ENCODE measurements around the gene ATP8A1.

Gene ATP8A1

DNA sequence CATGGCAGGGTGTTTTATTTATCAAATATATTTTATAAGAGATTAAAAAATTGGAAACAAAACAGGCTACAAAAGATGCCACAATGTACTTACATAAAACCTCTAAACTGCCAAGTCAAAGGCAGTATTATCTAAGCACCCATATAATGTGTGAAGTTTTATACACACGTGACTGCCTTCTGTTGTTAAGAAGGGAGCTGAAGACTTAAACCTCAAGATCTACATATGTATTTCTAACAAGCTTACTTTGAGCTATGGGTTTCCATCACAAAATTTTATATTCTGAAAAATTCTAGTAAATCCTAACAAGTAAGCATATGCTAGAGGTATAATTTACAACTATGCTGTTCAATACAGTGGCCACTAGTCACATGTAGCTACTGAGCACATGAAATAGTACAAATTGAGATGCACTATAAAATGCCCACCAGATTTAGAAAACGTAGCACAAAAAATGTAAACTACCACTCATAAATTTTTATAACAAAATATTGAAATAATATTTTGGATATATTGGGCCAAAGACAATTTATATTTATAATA lies 9.8 kb downstream of the ATP8A1 start:
- DNase-seq = no peak

DNA sequence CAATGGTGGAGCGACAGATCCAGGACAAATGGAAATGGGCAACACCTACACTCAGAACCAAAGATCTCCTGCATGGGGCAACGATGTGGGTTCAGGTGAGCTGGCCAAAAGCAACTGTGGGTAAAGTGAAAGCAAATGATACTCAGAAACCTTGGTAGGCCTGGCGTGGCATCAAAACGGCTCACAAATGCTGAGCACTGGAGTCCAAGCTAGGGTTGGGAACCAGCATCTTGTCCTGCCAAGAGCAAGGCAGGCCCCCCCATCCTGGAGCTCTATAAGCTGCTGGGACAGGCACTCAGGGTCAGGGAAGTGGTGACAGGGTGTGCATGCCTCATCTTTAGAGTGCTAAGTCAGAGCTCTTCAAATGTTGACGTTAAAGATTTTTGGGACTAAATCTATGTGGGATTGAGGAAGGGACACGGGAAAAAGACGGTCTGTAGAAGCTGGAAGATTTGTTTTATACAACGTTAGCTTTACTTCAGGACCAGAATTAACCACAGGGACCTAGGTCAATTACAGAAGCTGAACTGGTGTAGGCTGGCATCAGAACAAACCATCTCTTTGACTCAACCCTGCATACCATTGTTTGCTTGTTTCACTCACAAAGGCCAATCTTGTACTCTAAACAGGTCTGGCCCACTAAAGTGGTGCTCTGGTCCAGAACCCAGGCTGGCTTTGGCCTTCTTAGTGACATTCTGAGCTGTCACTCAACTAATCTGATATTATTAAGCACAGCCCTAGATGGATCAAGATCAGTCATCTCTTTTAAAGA lies 10.7 kb downstream of the ATP8A1 start:
- DNase-seq = no peak

DNA sequence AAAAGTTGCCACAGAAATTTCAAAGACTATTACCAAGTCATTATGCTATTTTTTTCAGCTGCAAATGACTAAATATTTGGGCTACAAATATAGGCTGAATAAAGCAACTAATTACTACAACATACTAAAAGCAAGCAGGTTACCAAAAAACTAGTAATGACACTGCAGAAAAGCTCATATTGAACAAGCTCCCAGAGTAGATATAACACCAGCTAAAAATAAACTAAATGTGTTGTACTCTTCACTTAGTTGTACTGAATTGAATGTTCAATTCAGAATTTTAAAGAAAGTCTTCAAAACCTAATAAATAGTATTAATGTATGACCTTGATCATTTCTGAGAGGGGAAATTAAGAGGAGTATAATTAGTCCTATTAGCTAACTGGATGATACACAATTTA lies 12.0 kb downstream of the ATP8A1 start:
- DNase-seq = no peak

DNA sequence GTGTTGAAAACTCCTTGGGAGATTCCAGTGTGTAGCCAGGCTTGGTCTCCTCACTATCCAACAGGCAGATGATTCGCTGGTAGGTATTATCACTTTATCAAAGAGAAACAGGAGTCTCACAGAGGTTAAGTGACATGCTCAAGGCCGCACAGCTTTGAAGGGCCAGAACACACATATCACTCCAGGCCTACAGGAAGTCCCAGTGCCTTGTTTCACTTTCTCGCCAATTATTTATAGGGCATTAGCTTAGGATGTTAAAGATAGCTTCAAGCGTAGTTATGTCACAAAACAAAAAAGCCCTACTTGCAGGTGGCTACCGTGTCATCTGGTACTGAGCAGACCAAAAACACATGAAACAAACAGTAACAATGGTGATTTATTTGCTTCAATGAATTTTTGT lies 13.2 kb downstream of the ATP8A1 start:
- DNase-seq = no peak

DNA sequence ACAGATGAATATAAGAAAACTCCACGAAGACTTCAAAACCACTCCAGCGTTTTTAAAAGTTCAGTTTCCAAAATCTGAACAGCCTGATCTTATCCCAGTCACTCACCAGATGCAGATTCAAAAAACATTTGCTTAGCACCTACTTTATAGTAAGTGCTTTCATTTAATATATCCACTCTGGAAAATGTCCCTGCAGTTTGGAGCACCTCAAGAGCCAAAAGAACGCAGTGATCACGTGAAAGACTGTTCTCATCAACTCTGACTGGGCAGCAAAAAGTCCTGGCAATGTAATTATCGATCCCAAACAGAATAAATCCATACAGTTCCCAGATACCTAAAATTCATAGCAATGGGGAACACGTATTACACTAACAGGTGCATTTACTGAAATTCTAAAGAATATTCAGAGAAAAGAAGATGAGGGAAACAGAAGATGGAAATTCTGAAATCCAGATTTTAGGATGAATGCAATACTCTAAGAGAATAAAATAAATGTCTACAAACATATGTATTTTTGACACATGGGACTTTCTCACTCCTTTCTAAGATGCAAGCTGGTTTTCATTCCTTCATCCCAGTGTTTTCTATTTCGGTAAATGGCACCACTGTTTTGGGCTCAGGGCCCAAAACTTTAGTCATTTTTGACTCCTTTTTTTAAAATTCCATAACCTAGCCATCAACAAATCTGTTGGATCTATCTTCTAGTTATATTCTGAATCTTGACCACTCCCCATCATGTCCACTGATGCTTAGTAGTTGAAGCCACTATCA lies 13.9 kb downstream of the ATP8A1 start:
- no peak for DNase-seq

DNA sequence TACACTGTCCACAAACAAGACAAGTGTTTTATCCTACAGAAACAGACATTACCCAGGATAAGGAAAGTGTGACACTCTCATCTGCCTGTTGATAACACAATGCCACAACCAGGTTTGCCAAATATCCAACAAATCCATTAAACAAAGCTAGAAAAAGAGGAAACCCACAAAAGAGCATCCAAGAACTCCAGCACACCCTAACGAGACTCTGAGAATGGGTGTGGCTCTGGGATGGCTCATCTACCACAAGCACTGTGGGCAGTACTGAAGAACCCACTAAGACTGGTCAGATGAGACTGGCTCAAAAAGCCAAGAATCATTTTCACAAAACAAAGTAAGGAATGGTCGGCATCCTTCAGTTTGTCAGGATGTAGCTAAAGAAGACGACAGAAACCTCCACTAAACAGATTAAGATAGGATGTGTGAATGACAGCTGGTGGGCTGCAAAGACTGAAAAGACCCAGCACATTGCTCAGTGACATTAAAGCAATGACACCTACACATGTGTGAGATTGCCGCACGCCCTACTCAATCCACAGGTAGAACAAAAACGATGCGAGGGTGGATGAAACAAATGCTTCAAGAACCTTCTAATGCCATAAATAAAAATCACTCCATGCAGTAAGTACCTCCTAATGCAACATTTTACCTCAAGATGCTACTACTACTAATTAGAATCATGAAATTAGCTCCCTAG lies 14.7 kb downstream of the ATP8A1 start:
- DNase-seq = peak; percentile 23

DNA sequence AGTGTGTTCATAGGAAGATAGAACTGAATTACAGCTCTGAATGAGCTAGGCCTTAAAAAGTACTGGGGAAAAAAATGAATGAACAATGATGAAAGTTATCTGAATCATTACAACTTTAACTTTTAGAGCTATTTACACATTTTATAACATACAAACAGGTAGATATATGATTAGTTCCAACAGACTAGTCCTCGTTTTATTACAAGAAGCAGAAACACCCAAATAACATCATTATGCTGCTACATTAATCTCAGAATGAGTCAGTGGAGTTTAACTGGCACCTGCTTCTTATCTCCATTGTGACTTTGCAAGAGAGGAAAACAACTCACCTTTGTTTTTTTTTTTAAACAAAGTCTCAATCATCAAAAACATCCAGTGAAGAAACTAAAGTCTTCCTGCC lies 15.2 kb downstream of the ATP8A1 start:
- DNase-seq = no peak

DNA sequence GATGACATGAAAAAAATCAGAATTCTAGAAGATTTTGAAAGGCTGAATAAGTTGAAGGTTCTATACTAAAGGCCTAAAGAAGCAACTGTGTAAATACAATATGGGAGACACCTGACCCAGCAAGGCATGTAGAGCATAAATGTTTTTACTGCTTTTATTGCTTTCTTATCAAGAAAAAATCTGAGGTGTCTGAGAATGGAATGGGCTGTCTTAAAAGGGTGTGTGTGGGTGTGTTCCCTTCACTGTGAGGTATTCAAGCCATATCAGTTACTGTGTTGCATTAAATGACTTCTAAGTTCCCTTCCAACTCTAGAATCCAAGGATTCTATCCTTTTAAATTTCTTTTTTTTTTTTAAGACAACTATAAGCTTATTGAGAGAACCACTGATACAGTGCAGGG lies 15.7 kb downstream of the ATP8A1 start:
- DNase-seq = no peak

DNA sequence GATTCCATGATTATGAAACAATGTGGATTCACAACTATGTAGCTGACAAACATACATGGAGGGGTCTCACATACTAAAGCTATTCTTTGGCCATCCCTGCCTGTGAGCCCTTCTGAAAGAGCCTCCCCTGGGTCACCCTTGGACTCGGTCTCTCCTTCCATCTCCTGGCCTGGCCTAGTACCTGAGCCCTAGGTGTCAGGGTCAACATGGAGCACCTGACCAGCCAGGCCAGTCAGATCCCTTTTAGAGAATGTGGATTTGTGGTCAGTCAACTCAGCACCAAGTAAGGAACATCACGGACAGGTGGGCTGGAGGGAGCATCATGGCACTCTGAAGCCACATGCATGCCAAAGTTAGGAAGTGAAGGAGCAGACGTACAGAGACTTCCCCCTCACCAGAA lies 16.3 kb downstream of the ATP8A1 start:
- DNase-seq = no peak

DNA sequence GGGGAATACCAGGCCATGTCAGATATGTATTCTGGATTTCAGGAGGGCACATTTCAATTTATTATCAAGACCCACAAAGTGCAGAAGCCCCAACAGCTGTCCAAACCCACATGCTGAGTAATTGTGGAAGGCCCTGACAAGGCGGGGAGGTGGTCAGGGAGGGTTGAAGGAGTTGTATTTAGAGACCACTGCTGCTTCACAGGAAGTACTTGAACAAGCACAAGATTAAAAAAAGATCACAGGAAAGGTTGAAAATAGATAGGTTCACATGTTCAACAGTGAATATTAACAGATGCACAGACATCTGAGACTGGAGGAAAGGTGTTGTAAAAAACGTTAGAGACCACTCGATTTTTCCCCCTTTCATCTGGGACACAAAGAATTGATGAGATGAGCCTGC lies 17.9 kb downstream of the ATP8A1 start:
- DNase-seq = no peak

DNA sequence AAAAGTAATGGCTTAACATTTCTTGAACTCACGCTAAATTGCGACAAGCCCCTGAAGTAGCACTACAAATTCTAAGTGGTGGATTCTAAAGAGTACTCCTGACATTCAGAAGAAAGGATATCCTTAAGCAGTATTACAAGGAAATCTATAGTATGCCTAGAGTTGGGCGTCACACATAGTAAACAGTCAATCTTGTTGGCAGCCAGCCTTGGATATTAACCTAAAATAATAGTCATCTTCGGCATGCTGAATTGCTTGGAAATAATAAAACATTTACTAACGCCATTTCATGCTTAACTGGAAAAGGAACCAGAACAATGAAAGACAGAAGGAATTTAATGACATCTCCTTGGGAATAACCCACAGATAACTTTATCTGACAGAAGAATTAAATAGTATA lies 18.6 kb downstream of the ATP8A1 start:
- DNase-seq = no peak

DNA sequence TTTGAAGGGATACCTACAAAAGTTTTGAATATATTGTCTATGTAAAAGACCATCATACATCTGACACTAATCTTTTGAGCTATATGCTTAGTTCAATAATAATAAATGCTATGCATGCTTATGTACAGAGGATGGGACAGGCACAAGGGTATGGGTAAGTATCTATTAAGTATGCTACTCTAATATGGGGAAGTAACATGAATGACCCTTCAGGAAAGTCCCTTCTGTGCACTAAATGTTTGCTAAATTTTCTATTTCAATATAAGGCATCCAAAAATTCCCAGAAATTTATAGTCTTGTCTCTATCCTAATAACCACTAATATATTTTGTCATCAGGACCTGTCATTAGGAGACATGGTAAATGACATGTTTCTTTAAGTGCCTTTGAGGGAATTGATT lies 19.0 kb downstream of the ATP8A1 start:
- DNase-seq = peak; percentile 41

DNA sequence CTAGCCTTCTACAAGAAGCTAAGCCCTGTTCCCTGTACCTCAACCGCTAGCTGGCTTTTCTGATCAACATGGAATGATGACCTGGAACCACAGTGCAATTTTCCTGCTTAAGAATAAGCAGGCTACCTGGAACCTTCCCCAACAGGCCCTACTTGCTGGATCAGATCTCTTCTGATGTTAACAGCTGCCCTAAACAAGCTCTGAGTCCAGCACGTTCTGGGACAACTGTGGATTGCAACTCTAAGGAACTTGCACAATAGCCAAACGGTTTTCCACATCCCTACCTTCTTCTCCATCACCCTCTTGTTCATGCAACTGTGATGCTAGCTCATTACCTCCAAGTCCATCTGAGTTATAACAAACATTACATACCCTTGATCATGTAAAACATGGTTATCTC lies 19.8 kb downstream of the ATP8A1 start:
- no peak for DNase-seq

DNA sequence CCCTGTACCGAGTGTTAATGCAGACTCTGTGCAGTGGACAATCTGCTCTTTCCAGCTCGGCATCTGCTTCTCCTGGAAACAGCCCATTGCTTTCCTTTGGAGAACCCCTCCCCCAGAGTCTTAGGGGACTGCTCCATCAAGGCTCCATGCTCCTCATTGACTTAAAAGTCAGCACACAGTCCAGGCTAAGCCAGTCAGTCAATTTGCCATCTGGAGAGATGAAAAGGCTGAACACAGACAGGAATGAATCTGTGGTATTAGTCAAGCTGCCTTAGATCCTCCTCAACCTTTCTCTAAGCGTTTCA lies 20.3 kb downstream of the ATP8A1 start:
- no peak for DNase-seq

DNA sequence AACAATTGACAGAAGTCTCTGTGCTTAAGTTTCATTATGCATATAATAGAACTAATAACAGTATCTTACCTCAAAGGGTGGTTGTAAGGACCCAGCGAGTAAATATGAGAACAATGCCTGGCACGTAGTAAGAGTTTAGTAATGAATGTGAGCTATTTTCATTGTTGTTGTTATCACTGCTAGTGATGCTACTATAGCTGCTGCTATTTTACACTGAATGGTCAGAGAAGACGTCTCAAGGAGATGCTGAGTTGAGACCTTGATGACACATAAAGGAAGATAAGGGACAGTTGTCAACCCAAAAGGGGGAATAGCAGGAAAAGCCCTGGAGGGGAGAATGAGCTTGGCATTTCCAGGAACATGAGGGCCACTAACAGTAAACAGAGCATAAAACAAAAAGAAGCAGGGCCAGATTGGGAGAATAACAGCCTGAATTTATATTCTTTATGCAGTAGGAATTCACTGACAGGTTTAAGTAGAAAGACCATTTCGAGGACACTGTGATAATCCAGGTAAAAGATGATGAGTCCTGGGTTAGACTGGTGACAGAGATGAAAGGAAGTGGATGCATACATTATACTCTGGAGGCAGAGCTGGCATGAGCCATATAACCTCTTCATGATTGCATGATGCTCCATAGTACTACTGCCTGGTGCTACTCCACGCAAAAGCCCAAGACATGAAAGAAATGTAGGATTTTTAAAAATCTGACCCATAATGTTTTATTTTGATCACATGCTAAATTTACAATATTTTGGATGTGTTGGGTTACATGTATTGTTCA lies 23.1 kb downstream of the ATP8A1 start:
- DNase-seq = no peak

DNA sequence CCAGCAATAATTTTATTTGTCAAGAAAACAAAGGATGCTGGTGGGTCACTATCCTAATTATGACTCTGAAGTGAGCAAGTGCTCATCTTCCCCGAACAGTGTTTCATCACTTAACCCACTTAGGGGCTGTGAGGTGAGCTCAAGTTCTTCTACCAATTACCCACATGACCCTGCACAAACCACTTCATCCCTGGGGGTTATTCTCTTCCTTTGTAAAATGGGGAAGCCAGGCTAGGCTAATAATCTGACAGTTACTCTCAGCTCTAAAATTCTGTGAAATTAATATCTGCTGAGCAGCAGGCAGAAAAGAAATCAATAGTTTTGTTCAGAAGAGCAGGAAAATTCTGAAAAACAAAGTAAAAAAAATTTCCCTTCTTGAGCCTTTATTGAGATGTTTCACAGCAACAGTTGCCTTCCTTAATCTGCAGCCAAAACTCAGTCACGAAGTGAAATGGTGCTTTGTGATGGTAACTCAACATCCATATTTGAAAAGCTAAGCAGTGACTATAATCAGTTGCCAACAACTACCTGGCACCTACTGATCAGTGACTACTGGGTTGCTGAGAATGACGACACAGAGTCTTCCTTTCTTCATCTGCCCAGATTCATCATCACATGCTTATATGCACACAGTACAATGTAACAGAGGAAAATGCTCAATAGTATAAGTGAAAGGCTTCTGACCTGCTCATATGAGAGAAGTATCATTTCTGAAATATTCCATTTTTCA lies 24.1 kb downstream of the ATP8A1 start:
- DNase-seq = no peak

DNA sequence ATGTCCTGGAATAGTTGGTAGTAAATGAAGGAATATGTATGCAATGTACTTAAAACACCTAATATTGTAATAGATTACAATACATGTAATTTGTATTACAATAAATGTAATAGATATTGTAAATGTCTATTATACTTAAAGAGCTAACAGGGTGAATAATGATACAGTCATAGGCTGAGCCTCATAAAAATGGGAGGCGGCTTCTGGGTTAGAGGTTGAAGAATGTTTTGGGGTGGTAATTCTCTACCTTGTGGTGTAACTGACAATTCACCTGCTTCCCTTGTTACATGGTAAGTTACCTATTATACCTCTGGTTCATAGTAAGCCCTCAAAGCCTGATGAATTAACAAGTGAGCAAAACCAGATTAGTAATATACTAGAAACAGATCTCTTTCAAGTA lies 26.0 kb downstream of the ATP8A1 start:
- DNase-seq = no peak

DNA sequence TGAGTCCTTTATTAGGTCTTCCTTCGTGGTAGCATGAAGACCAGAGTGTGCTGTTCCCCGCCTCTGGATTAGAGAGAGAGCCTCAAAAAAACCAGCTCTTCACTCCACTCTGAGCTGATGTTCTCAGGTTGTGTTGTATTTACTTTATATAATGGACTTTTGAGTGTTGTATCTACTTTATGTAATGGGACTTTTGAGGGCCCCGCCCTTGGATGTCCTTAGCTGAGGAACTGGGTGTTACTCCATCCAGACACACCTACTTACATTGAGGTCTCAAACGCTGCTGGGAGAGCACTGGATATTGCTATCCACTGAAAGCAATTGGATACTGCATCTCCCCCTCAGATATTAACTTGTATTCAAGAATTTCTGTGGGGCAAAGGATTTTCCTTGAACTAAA lies 28.2 kb downstream of the ATP8A1 start:
- no peak for DNase-seq

DNA sequence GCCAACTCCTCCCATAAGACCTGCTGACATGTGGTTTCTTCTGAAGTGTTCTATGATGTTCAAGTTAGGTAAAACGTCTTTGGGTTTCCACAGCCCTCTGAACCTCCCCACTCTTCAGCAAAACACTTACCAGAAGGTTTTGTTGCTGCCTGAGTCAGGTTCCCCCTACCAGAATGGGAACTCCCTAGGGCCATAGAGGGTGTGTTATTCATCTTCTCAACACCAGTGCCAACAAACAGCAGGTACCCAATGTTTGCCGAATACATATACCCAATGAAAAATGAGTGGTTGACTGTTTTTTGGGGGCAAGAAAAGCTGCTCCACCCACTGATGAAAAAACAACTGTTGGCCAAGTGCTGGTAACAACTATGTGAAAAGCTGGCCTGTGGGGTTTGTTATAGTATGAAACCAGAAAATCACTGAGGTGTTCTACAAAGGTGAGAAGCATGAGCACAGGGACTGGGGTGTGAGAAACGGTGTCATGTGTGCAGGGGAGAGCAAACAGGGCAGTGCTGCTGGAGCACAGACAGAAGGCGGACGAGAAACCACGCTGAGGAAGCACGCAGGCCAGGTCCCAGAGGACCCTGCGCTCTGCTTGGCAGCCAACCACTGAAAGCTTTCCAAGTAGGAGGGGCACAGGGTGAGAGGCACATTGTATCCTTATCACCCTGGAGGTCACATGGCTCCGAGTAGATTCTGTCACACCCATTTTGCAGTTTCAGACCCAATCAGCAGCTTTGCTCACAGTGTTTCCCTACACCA lies 28.8 kb downstream of the ATP8A1 start:
- DNase-seq = no peak

DNA sequence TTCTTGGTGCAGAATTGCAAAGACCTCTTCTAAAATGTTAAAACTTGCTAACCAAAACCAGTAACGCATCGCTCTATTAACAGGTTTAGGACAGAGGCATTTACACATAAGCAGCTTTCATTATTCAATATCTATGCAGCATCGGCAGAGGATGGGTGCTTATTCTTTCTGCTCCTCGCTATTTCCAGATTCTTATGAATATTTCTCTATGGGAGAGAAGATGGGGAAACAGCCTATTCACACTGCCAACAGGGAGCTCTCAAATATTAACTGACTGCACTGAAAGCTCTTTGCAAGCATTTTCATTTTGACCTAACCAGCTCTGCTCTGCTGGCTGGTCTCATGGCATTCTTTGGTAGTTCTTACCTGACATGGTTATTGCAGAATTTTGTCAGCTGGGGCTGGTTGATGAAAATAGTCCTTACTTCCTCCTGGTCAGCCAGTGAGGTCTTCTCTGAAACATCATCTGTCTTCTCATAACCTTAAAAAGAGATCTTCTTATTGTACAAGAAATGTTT lies 30.2 kb downstream of the ATP8A1 start:
- DNase-seq = no peak

DNA sequence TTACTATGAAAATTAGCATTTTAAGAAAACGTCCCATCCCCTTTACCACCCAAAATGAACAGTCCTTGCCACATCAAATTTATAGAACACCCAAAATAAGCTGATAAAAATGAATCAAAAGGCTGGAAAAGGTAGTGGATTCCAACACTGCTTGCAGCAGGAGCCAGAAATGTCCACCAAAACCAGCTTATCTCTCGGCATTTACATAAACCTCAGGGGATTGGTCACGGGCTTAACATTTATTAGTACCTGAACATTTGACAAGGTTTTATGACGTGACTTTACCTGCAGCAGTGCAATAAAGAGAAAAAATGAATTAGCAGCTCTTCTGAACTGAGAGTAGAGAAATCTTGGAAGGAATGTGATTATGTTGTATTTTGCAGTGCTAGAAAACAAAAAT lies 31.6 kb downstream of the ATP8A1 start:
- no peak for DNase-seq
